ENCODE results near the gene MOB2.

DNA sequence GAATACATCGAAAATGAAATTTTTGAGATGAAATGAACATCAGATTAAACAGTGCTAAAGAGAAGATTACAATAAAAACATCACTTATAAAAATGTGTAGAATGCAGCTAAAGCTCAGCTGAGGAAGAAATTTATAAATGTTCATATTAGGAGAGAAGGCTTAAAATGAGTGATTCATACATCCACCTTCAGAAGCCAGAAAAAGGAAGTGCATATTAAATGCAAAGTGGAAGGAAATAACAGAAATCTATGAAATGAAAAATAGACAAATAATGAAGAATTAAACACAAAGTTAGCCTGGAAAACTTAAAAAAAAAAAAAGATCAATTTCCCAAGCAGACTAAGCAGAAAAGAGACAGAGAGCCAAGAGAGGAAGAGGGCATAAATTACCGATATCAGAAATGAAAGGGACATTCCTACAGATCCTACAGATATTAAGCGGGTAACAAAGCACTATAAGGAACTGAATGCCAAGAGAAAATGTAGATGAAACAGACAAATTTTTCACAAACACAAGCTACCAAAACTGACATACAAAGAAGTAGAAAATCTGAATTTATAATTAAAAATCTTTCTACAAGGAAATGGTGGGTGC is 7.2 kb upstream of the MOB2 start:
- no peak for TF ChIP-seq POLR2A (IDR thresholded peaks at IDR 0.05)
- TF ChIP-seq, protein P1, sequence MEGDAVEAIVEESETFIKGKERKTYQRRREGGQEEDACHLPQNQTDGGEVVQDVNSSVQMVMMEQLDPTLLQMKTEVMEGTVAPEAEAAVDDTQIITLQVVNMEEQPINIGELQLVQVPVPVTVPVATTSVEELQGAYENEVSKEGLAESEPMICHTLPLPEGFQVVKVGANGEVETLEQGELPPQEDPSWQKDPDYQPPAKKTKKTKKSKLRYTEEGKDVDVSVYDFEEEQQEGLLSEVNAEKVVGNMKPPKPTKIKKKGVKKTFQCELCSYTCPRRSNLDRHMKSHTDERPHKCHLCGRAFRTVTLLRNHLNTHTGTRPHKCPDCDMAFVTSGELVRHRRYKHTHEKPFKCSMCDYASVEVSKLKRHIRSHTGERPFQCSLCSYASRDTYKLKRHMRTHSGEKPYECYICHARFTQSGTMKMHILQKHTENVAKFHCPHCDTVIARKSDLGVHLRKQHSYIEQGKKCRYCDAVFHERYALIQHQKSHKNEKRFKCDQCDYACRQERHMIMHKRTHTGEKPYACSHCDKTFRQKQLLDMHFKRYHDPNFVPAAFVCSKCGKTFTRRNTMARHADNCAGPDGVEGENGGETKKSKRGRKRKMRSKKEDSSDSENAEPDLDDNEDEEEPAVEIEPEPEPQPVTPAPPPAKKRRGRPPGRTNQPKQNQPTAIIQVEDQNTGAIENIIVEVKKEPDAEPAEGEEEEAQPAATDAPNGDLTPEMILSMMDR (IDR thresholded peaks at IDR 0.05), result no peak

Measured in prostate gland (tissue), 2 donors.